ENCODE results near the gene PLXND1. TPM values are rescaled to one million over a fixed set of nuclear protein-coding genes. Genes with fewer than 3 reads are reported as not detected.

PLXND1 gene
- total RNA-seq, 1 experiment from 2014 or later, result 26.3 TPM

- H3K27ac Mint-ChIP-seq (ENCODE audit: unreplicated experiment), result no peak overlapping the region
- H3K9me3 ChIP-seq, result no peaks in the 10 kb centered on the region
- H3K4me3 Mint-ChIP-seq (ENCODE audit: unreplicated experiment), result no peak overlapping the region
- no peaks in the 10 kb centered on the region for H3K36me3 Mint-ChIP-seq (ENCODE audit: insufficient read depth, unreplicated experiment)
- no peak for DNase-seq
- ChIA-PET POLR2A (no interaction called here), CTCF (no interaction called here)
- H3K4me1 Mint-ChIP-seq (ENCODE audit: low read depth, unreplicated experiment), result peaks cover 11% of the 10 kb centered on the region
- H3K27me3 Mint-ChIP-seq (ENCODE audit: insufficient read depth, unreplicated experiment), result no peaks in the 10 kb centered on the region
- H3K4me3 ChIP-seq (ENCODE audit: low read depth, low read length), result no peak overlapping the region
- peaks cover 21% of the 10 kb centered on the region for H3K4me1 ChIP-seq
- BruUV-seq (replicated peaks), result no TSS peak
- no peaks in the 10 kb centered on the region for H3K9me3 Mint-ChIP-seq (ENCODE audit: unreplicated experiment)
- H3K36me3 ChIP-seq (ENCODE audit: control insufficient read depth, insufficient read depth, low read length), result no peaks in the 10 kb centered on the region
- no peaks in the 10 kb centered on the region for H3K27me3 ChIP-seq (replicated peaks; ENCODE audit: control insufficient read depth, insufficient read depth, low read length)
- intact Hi-C loops (cut with micrococcal nuclease; ENCODE audit: unreplicated experiment), result no loop called here
- no peak for TF ChIP-seq CTCF (IDR thresholded peaks at IDR 0.05; ENCODE audit: insufficient read depth in 1 of 2, low read depth in 1 of 2, low read length in 1 of 2, severe bottlenecking in 1 of 2, unreplicated experiment in 1 of 2)
These were observed 76.2 kb downstream of the PLXND1 start for GRCh38 chr3:129530251-129530791.

GRCh38 chr3:129529436-129530210 is 76.9 kb downstream of the PLXND1 start:
- CTCF ChIA-PET, result no interaction called here
- Mint-ChIP-seq H3K4me1 (ENCODE audit: low read depth, unreplicated experiment) (peaks cover 8% of the 10 kb centered on the region), H3K9me3 (ENCODE audit: unreplicated experiment) (no peaks in the 10 kb centered on the region), H3K27ac (ENCODE audit: unreplicated experiment) (no peak overlapping the region), H3K27me3 (ENCODE audit: insufficient read depth, unreplicated experiment) (no peaks in the 10 kb centered on the region), H3K4me3 (ENCODE audit: unreplicated experiment) (no peak overlapping the region), H3K36me3 (ENCODE audit: insufficient read depth, unreplicated experiment) (no peaks in the 10 kb centered on the region)
- no peak overlapping the region for H3K4me3 ChIP-seq (ENCODE audit: low read depth, low read length)
- peaks cover 14% of the 10 kb centered on the region for H3K4me1 ChIP-seq
- intact Hi-C loops (cut with micrococcal nuclease; ENCODE audit: unreplicated experiment), result no loop called here
- BruUV-seq (replicated peaks), result no TSS peak
- DNase-seq, result no peak
- H3K36me3 ChIP-seq (ENCODE audit: control insufficient read depth, insufficient read depth, low read length), result no peaks in the 10 kb centered on the region
- POLR2A ChIA-PET, result no interaction called here
- TF ChIP-seq CTCF (IDR thresholded peaks at IDR 0.05; ENCODE audit: insufficient read depth in 1 of 2, low read depth in 1 of 2, low read length in 1 of 2, severe bottlenecking in 1 of 2, unreplicated experiment in 1 of 2), result no peak
- no peaks in the 10 kb centered on the region for H3K9me3 ChIP-seq
- H3K27me3 ChIP-seq (replicated peaks; ENCODE audit: control insufficient read depth, insufficient read depth, low read length), result no peaks in the 10 kb centered on the region

GRCh38 chr3:129528589-129529100 is 77.8 kb downstream of the PLXND1 start, which contains the start of gene RHO:
RHO (plus strand) TSS chr3:129528639; CDS start chr3:129528734, 95 bp downstream.
- no peaks in the 10 kb centered on the region for H3K36me3 ChIP-seq (ENCODE audit: control insufficient read depth, insufficient read depth, low read length)
- ChIA-PET CTCF (no interaction called here), POLR2A (no interaction called here)
- TF ChIP-seq CTCF (IDR thresholded peaks at IDR 0.05; ENCODE audit: insufficient read depth in 1 of 2, low read depth in 1 of 2, low read length in 1 of 2, severe bottlenecking in 1 of 2, unreplicated experiment in 1 of 2), result no peak
- BruUV-seq (replicated peaks), result no TSS peak
- no peaks in the 10 kb centered on the region for H3K27me3 ChIP-seq (replicated peaks; ENCODE audit: control insufficient read depth, insufficient read depth, low read length)
- H3K9me3 ChIP-seq, result no peaks in the 10 kb centered on the region
- DNase-seq, result no peak
- intact Hi-C loops (cut with micrococcal nuclease; ENCODE audit: unreplicated experiment), result no loop called here
- Mint-ChIP-seq H3K27ac (ENCODE audit: unreplicated experiment) (no peak within 1 kb of the TSS), H3K4me3 (ENCODE audit: unreplicated experiment) (no peak within 1 kb of the TSS), H3K27me3 (ENCODE audit: insufficient read depth, unreplicated experiment) (no peaks in the 10 kb centered on the region), H3K4me1 (ENCODE audit: low read depth, unreplicated experiment) (no peaks in the 10 kb centered on the region), H3K9me3 (ENCODE audit: unreplicated experiment) (no peaks in the 10 kb centered on the region), H3K36me3 (ENCODE audit: insufficient read depth, unreplicated experiment) (no peaks in the 10 kb centered on the region)
- peaks cover 7% of the 10 kb centered on the region; the same call in 1 of the 2 replicates for H3K4me1 ChIP-seq
- no peak within 1 kb of the TSS for H3K4me3 ChIP-seq (ENCODE audit: low read depth, low read length)

Data from Caco-2 (cell line).